K562 (cell line): Measurements from ENCODE around the gene CD151. TPM values are rescaled to one million over a fixed set of nuclear protein-coding genes. Genes with fewer than 3 reads are reported as not detected.

Experiments
- ATAC-seq: fragments of 200-7000 bp; cut with Tn5 transposase; 3 replicates; pipeline ENCODE4 v1.9.1; 2020; ENCODE audit warnings: moderate library complexity
- BruUV-seq: library from RNA; stranded (reverse); fragments of 400-500 nt; replicated peaks from 2 replicates; lab custom pipeline; 2021; lab: Mats Ljungman, UMichigan
- CTCF ChIA-PET: fragments of 300-600 bp; formaldehyde crosslinking; extraction: SDS; loops from one replicate; lab custom pipeline; 2021; ENCODE audit warnings: low intra/inter-chr PET ratio; lab: Yijun Ruan, JAX
- POLR2A ChIA-PET: fragments of 300-600, 350-650 bp; sonication (Branson Sonifier 250); formaldehyde crosslinking; extraction: SDS; loops from one replicate; lab custom pipeline; 2021; ENCODE audit warnings: antibody characterized with exemption, inconsistent platforms; lab: Yijun Ruan, JAX
- DNase-seq, 4 experiments: peaks; one replicate each; pipeline versions ENCODE4 v3.0.0 to v3.0.0-alpha.2; 2011 to 2018; ENCODE audit warnings: low spot score in 3 of 4, mixed read lengths in 3 of 4; ENCODE audit errors: extremely low read depth in 1 of 4
- FAIRE-seq: peaks from 2 replicates; lab custom pipeline; 2011; peaks lifted over from hg19 to GRCh38; lab: Jason Lieb, UNC
- H2AFZ ChIP-seq: 2 replicates; pipeline ENCODE4 v1.6.0; 2011; ENCODE audit warnings: low read depth, low read length, control low read depth, inconsistent platforms
- H3K27ac ChIP-seq: fragments of 200-600 bp; 3 replicates; pipeline ENCODE4 v1.8.0; 2011; ENCODE audit warnings: low read depth, mild to moderate bottlenecking, control low read depth, inconsistent platforms, low read length, moderate library complexity, mixed read lengths; ENCODE audit errors: extremely low read depth
- H3K27me3 ChIP-seq, 2 experiments: fragments of 300-600 bp in 1 of 2; 2 replicates in 1 of 2; 3 replicates in 1 of 2; pipeline versions ENCODE4 v1.6.0 to v1.8.0; 2011; ENCODE audit warnings: inconsistent platforms in 2 of 2, low read length in 2 of 2, mild to moderate bottlenecking in 1 of 2, mixed read lengths in 1 of 2, moderate library complexity in 1 of 2; ENCODE audit not compliant: control insufficient read depth in 2 of 2, insufficient read depth in 2 of 2
- H3K36me3 ChIP-seq: fragments of 300-600 bp; 3 replicates; pipeline ENCODE4 v1.8.0; 2011; ENCODE audit warnings: mild to moderate bottlenecking, low read length, inconsistent platforms; ENCODE audit not compliant: control insufficient read depth, insufficient read depth
- H3K4me1 ChIP-seq, 2 experiments: fragments of 200-600 bp in 1 of 2; replicated peaks in 1 of 2; 2 replicates in 1 of 2; 3 replicates in 1 of 2; pipeline versions ENCODE4 v1.5.1 to v1.8.0; 2011; ENCODE audit warnings: inconsistent platforms in 2 of 2, low read length in 2 of 2, mild to moderate bottlenecking in 1 of 2, mixed read lengths in 1 of 2, moderate library complexity in 1 of 2; ENCODE audit not compliant: control insufficient read depth in 2 of 2, insufficient read depth in 2 of 2
- H3K4me2 ChIP-seq: 2 replicates; pipeline ENCODE4 v1.6.1; 2011; ENCODE audit warnings: low read length, control low read depth, inconsistent platforms, mixed read lengths; ENCODE audit not compliant: insufficient read depth
- H3K4me3 ChIP-seq: fragments of 200-600 bp; sonication (generic), shearing (Covaris generic); 2 replicates; pipeline ENCODE4 v1.5.1; 2016; ENCODE audit warnings: control low read depth, inconsistent platforms
- H3K79me2 ChIP-seq: fragments of 200-600 bp; 3 replicates; pipeline ENCODE4 v1.8.0; 2011; ENCODE audit warnings: low read length, inconsistent platforms; ENCODE audit not compliant: control insufficient read depth, insufficient read depth
- H3K9ac ChIP-seq, 2 experiments: 2 replicates each; pipeline versions ENCODE4 v1.6.0 to v1.6.1; 2011; ENCODE audit warnings: low read depth in 2 of 2, low read length in 2 of 2, control low read depth in 1 of 2, inconsistent platforms in 1 of 2, mild to moderate bottlenecking in 1 of 2, mixed read lengths in 1 of 2; ENCODE audit not compliant: insufficient read depth in 1 of 2
- H3K9me1 ChIP-seq: one replicate; pipeline ENCODE4 v1.6.0; 2011; ENCODE audit warnings: inconsistent platforms, mild to moderate bottlenecking, low read length, moderate library complexity; ENCODE audit not compliant: control insufficient read depth, insufficient read depth
- H3K9me3 ChIP-seq: replicated peaks from 2 replicates; pipeline ENCODE4 v1.5.1; 2011; ENCODE audit warnings: low read depth, low read length, inconsistent platforms; ENCODE audit not compliant: control insufficient read depth, insufficient read depth
- H4K20me1 ChIP-seq: replicated peaks from 2 replicates; pipeline ENCODE4 v1.6.1; 2011; ENCODE audit warnings: low read length, inconsistent platforms, mixed read lengths; ENCODE audit not compliant: control insufficient read depth, insufficient read depth
- ATF1 ChIP-seq, 2 experiments: fragments of 450-650 bp in 1 of 2; IDR thresholded peaks; 2 replicates each; pipeline ENCODE4 v1.6.1; 2016; ENCODE audit warnings: missing compliant biosample characterization in 1 of 2, missing genetic modification characterization in 1 of 2
- CBFB ChIP-seq: sonication (generic); formaldehyde crosslinking; IDR thresholded peaks from 2 replicates; pipeline ENCODE4 v1.4.0; 2020; ENCODE audit warnings: mild to moderate bottlenecking, missing genetic modification reagents
- FOXJ3 ChIP-seq: sonication (generic); formaldehyde crosslinking; IDR thresholded peaks from 2 replicates; pipeline ENCODE4 v1.4.0; 2020; ENCODE audit warnings: mild to moderate bottlenecking, missing genetic modification reagents
- KDM2B ChIP-seq: fragments of 250-450 bp; sonication (Bioruptor Pico); IDR thresholded peaks from 2 replicates; pipeline ENCODE4 v1.8.0; 2021; ENCODE audit warnings: mild to moderate bottlenecking, moderate library complexity
- KDM5B ChIP-seq: fragments of 200-600 bp; sonication (generic); IDR thresholded peaks from 2 replicates; pipeline ENCODE4 v1.6.1; 2012; ENCODE audit warnings: low read depth, mild to moderate bottlenecking, moderate library complexity, low read length, control low read depth, inconsistent platforms; ENCODE audit not compliant: insufficient replicate concordance
- NFIX ChIP-seq: fragments of 250-450 bp; sonication (Bioruptor Pico); IDR thresholded peaks from 2 replicates; pipeline ENCODE4 v1.4.0; 2020; ENCODE audit warnings: low read depth, mild to moderate bottlenecking, moderate library complexity
- NONO ChIP-seq, 2 experiments: fragments of 200-400 bp in 1 of 2; fragments of 450-650 bp in 1 of 2; formaldehyde crosslinking in 1 of 2; IDR thresholded peaks; 2 replicates each; pipeline ENCODE4 v1.6.1; 2017; ENCODE audit warnings: low read depth in 2 of 2, mild to moderate bottlenecking in 2 of 2, moderate library complexity in 2 of 2, low read length in 1 of 2
- RBFOX2 ChIP-seq: fragments of 200-400 bp; formaldehyde crosslinking; IDR thresholded peaks from 2 replicates; pipeline ENCODE4 v1.6.1; 2017; ENCODE audit warnings: low read depth, mild to moderate bottlenecking, low read length, moderate library complexity
- RBM15 ChIP-seq: fragments of 200-400 bp; formaldehyde crosslinking; IDR thresholded peaks from 2 replicates; pipeline ENCODE4 v1.6.1; 2018; ENCODE audit warnings: mild to moderate bottlenecking, low read length, moderate library complexity; ENCODE audit not compliant: insufficient read depth
- RBM22 ChIP-seq: fragments of 200-400 bp; formaldehyde crosslinking; IDR thresholded peaks from 2 replicates; pipeline ENCODE4 v1.6.1; 2018; ENCODE audit warnings: low read length, low read depth; ENCODE audit not compliant: poor library complexity, severe bottlenecking
- SMAD1 ChIP-seq: fragments of 150-350 bp; IDR thresholded peaks from 2 replicates; pipeline ENCODE4 v1.6.1; 2014; ENCODE audit warnings: low read length, low read depth; ENCODE audit not compliant: partially characterized antibody
- SMARCE1 ChIP-seq: fragments of 450-650 bp; IDR thresholded peaks from 2 replicates; pipeline ENCODE4 v1.7.1; 2016; ENCODE audit warnings: mild to moderate bottlenecking
- TAF1 ChIP-seq: IDR thresholded peaks from 2 replicates; pipeline ENCODE4 v1.6.1; 2011; ENCODE audit warnings: mild to moderate bottlenecking, low read length, moderate library complexity; ENCODE audit not compliant: insufficient read depth, control insufficient read depth, severe bottlenecking; ENCODE audit errors: extremely low read depth
- ZNF24 ChIP-seq: fragments of 450-650 bp; IDR thresholded peaks from 2 replicates; pipeline ENCODE4 v1.6.1; 2016
- ZNF707 ChIP-seq: fragments of 250-450 bp; sonication (Bioruptor Pico); conservative IDR thresholded peaks from 2 replicates; pipeline ENCODE4 v1.8.0; 2022; ENCODE audit warnings: inconsistent platforms, mild to moderate bottlenecking, moderate library complexity
- ZNF780A ChIP-seq: fragments of 250-450 bp; sonication (Bioruptor Pico); IDR thresholded peaks from 2 replicates; pipeline ENCODE4 v1.5.0; 2021; ENCODE audit warnings: mild to moderate bottlenecking
- WGBS: fragments of 100-300 bp; shearing (Covaris generic); methylation state at CpG from one replicate; pipeline ENCODE4 v1.1.6; 2016; ENCODE audit warnings: low coverage, mixed read lengths; ENCODE audit not compliant: insufficient coverage; ENCODE audit errors: missing lambda C conversion rate; 5-methylcytosine and 5-hydroxymethylcytosine counted together
- in situ Hi-C: fragments of 300-500 bp; cut with MboI; formaldehyde crosslinking; loops from 4 replicates; pipeline ENCODE4 v1.15.0; 2018; ENCODE audit warnings: inconsistent platforms, mixed read lengths
- intact Hi-C: fragments of 100-400 bp; cut with micrococcal nuclease; formaldehyde crosslinking; loops from 2 replicates; pipeline ENCODE4 v1.14.2; 2022
- polyA plus RNA-seq, 8 experiments: library from polyadenylated mRNA; depleted of rRNA in 4 of 8; stranded (reverse) in 5 of 8; unstranded in 3 of 8; fragments of >200 nt; fragmentation: Nextera tagmentation in 2 of 8; fragmentation: Illumina TruSeq in 1 of 8; extraction: Ambion mirVana in 2 of 8; extraction: Trizol in 1 of 8; gene quantifications; 2 replicates each; pipeline versions ENCODE4 v1.2.1 to v1.2.3, GENCODE V29; 2011 to 2014; ENCODE audit warnings: inconsistent platforms in 1 of 8, missing spikeins in 1 of 8
- total RNA-seq, 7 experiments: library from RNA; depleted of rRNA in 6 of 7; stranded (reverse); fragments of >200 nt in 6 of 7; fragmentation: Illumina TruSeq in 2 of 7; extraction: Trizol in 2 of 7; gene quantifications; 2 replicates each; pipeline versions ENCODE4 v1.2.1 to v1.2.3, GENCODE V29; 2011 to 2021; ENCODE audit warnings: low replicate concordance in 1 of 7
- TF ChIP-seq, protein P1 (sequence below): fragments of 450-650 bp; IDR thresholded peaks from 2 replicates; pipeline ENCODE4 v1.6.1; 2018; ENCODE audit not compliant: partially characterized antibody
- TF ChIP-seq, protein P2 (sequence below): fragments of 450-650 bp; IDR thresholded peaks from 2 replicates; pipeline ENCODE4 v1.6.1; 2016

CD151 gene
- total and polyA plus RNA-seq, 9 of the 15 experiments (the other 6 are each of a cell fraction or from before 2014, with no cell fraction given), result 2.3 to 187 (median 140) TPM

DNA sequence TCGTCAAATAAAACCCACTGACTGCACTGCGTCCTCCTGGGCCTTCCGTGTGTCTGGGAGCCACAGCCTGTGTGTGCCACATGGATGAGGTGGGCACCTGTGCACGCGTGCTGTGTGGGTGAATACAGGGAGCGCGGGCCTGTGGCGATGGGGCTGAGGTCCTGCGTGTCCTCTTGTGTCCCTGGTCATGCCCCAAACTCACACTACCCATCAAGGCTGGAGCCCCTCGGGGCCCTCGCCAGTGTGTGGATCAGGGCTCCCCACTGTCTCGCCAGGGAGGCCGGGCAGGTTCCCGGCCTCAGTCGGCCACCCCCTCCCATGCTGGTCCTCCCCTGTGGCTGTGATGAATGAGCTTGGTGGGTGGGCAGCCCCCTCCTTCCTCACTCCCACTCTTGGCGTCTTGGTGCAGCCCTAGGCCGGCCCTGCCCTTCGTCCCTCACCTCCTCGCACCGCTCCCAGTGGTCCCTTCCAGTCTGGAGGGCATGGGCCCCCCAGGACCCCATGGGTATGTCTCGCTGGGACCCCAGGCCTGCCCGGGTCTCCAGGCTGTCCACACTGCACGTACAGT is 707 bp upstream of the CD151 start:
- peaks cover 5% of the 10 kb centered on the region for H3K9me1 ChIP-seq
- peaks cover 20 to 91% of the 10 kb centered on the region in 2 experiments for H3K4me1 ChIP-seq
- intact Hi-C loops, result loop anchor here (2.0 kb wide), 1 partner anchor 27 kb away; the partner anchor contains the start of gene PIDD1
- H3K79me2 ChIP-seq, result peaks cover 47% of the 10 kb centered on the region
- BruUV-seq, result TSS peak; percentile 77
- FAIRE-seq (no peak), ATAC-seq (no peak), DNase-seq (no peak)
- in situ Hi-C loops, result no loop called here
- peak overlapping the region; percentile 66 to 96 for H3K9ac ChIP-seq
- peaks cover 7% of the 10 kb centered on the region for H4K20me1 ChIP-seq
- H3K9me3 ChIP-seq, result no peaks in the 10 kb centered on the region
- 40% methylated on average over 15 of the region's 23 CpGs for WGBS
- H3K4me2 ChIP-seq, result peak overlapping the region; percentile 77
- peak overlapping the region; percentile 94 for H3K27ac ChIP-seq
- H3K4me3 ChIP-seq, result peak overlapping the region; percentile 87
- peaks cover 28% of the 10 kb centered on the region; the same call in 1 of the 3 replicates for H3K36me3 ChIP-seq
- H3K27me3 ChIP-seq, result no peaks in the 10 kb centered on the region
- CTCF ChIA-PET, result no interaction called here
- POLR2A ChIA-PET, result interaction anchor here (0.7 to 2.3 kb wide), 5 partner anchors 8 to 33 kb away, joined by 3 to 11 read pairs (median 5); partner anchors contain the start of gene PNPLA2
- peak overlapping the region; percentile 95 for H2AFZ ChIP-seq
- no peak for TF ChIP-seq SMAD1
- no peak for TF ChIP-seq SMARCE1
- TF ChIP-seq TAF1, result peak; percentile 1
- TF ChIP-seq ZNF24, result no peak
- no peak for TF ChIP-seq KDM2B (CRISPR knock-in tag)
- TF ChIP-seq KDM5B, result peak; percentile 29
- TF ChIP-seq CBFB (CRISPR knock-in tag), result no peak; the same call in 1 of the 2 replicates
- TF ChIP-seq RBM22, result peak; percentile 41
- TF ChIP-seq, protein P1, sequence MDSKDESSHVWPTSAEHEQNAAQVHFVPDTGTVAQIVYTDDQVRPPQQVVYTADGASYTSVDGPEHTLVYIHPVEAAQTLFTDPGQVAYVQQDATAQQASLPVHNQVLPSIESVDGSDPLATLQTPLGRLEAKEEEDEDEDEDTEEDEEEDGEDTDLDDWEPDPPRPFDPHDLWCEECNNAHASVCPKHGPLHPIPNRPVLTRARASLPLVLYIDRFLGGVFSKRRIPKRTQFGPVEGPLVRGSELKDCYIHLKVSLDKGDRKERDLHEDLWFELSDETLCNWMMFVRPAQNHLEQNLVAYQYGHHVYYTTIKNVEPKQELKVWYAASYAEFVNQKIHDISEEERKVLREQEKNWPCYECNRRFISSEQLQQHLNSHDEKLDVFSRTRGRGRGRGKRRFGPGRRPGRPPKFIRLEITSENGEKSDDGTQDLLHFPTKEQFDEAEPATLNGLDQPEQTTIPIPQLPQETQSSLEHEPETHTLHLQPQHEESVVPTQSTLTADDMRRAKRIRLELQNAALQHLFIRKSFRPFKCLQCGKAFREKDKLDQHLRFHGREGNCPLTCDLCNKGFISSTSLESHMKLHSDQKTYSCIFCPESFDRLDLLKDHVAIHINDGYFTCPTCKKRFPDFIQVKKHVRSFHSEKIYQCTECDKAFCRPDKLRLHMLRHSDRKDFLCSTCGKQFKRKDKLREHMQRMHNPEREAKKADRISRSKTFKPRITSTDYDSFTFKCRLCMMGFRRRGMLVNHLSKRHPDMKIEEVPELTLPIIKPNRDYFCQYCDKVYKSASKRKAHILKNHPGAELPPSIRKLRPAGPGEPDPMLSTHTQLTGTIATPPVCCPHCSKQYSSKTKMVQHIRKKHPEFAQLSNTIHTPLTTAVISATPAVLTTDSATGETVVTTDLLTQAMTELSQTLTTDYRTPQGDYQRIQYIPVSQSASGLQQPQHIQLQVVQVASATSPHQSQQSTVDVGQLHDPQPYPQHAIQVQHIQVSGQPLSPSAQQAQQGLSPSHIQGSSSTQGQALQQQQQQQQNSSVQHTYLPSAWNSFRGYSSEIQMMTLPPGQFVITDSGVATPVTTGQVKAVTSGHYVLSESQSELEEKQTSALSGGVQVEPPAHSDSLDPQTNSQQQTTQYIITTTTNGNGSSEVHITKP, result peak; percentile 76
- TF ChIP-seq, protein P2, sequence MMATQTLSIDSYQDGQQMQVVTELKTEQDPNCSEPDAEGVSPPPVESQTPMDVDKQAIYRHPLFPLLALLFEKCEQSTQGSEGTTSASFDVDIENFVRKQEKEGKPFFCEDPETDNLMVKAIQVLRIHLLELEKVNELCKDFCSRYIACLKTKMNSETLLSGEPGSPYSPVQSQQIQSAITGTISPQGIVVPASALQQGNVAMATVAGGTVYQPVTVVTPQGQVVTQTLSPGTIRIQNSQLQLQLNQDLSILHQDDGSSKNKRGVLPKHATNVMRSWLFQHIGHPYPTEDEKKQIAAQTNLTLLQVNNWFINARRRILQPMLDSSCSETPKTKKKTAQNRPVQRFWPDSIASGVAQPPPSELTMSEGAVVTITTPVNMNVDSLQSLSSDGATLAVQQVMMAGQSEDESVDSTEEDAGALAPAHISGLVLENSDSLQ, result peak; percentile 24; the same call in 1 of the 2 replicates
- TF ChIP-seq FOXJ3 (CRISPR knock-in tag), result no peak
- TF ChIP-seq RBM15, result no peak
- TF ChIP-seq ZNF707 (CRISPR knock-in tag), result no peak
- TF ChIP-seq ZNF780A (CRISPR knock-in tag), result no peak
- no peak for TF ChIP-seq NFIX
- TF ChIP-seq RBFOX2, result peak; percentile 1; the same call in 1 of the 2 replicates
- 0 out of 2 replicates have a peak, but pooled peaks have one; percentile 1 for TF ChIP-seq ATF1 (CRISPR knock-in tag; IDR thresholded peaks at IDR 0.05)
- no peak for TF ChIP-seq ATF1 (tag; IDR thresholded peaks at IDR 0.05)
- no peak for TF ChIP-seq NONO (IDR thresholded peaks at IDR 0.05; ENCODE audit: low read depth in 2 of 2, low read length in 1 of 2)
